GM12878 (cell line): ENCODE measurements around the gene IMP3. TPM values are rescaled to one million over a fixed set of nuclear protein-coding genes. Genes with fewer than 3 reads are reported as not detected.

Experiments
- ATAC-seq: fragments of 200-7000 bp; cut with Tn5 transposase; 3 replicates; pipeline ENCODE4 v1.9.1; 2020; ENCODE audit warnings: mild to moderate bottlenecking, moderate library complexity
- BruUV-seq: library from RNA; stranded (reverse); fragments of 400-500 nt; replicated peaks from 2 replicates; lab custom pipeline; 2021; lab: Mats Ljungman, UMichigan
- CTCF ChIA-PET: fragments of 300-600 bp; sonication (Branson Sonifier 250); formaldehyde crosslinking; extraction: SDS; loops from one replicate; lab custom pipeline; 2021; ENCODE audit warnings: inconsistent platforms; lab: Yijun Ruan, JAX
- POLR2A ChIA-PET: fragments of 350-600 bp; formaldehyde crosslinking; extraction: SDS; loops from one replicate; lab custom pipeline; 2021; ENCODE audit warnings: inconsistent platforms; lab: Charles Lee
- RAD21 ChIA-PET: fragments of 300-600 bp; sonication (Branson Sonifier 250); formaldehyde crosslinking; loops from one replicate; lab custom pipeline; 2023; ENCODE audit warnings: antibody characterized with exemption; ENCODE audit not compliant: unreplicated experiment; lab: Charles Lee
- SMC1A ChIA-PET: fragments of 300-600 bp; sonication (Branson Sonifier 250); formaldehyde crosslinking; loops from one replicate; lab custom pipeline; 2023; ENCODE audit not compliant: unreplicated experiment, uncharacterized antibody; lab: Charles Lee
- DNase-seq: peaks from one replicate; pipeline ENCODE4 v3.0.0-alpha.2; 2011; ENCODE audit warnings: low read depth, low spot score
- FAIRE-seq: peaks from 3 replicates; lab custom pipeline; 2011; peaks lifted over from hg19 to GRCh38; lab: Jason Lieb, UNC
- H2AFZ ChIP-seq: 2 replicates; pipeline ENCODE4 v1.6.0; 2011; ENCODE audit warnings: low read depth, low read length, control low read depth; ENCODE audit not compliant: control insufficient read depth
- H3K27ac ChIP-seq: 2 replicates; pipeline ENCODE4 v1.5.1; 2011; ENCODE audit warnings: control low read depth; ENCODE audit not compliant: control insufficient read depth, insufficient read depth
- H3K27me3 ChIP-seq, 2 experiments: replicated peaks in 1 of 2; 2 replicates each; pipeline versions ENCODE4 v1.6.0 to v1.6.1; 2011; ENCODE audit warnings: low read length in 1 of 2; ENCODE audit not compliant: control insufficient read depth in 2 of 2, insufficient read depth in 2 of 2
- H3K36me3 ChIP-seq, 2 experiments: 2 replicates each; pipeline ENCODE4 v1.5.1; 2011; ENCODE audit warnings: low read length in 1 of 2; ENCODE audit not compliant: control insufficient read depth in 2 of 2, insufficient read depth in 2 of 2
- H3K4me1 ChIP-seq: 2 replicates; pipeline ENCODE4 v1.6.1; 2011; ENCODE audit warnings: mild to moderate bottlenecking, low read length, moderate library complexity, mixed read lengths; ENCODE audit not compliant: control insufficient read depth, insufficient read depth
- H3K4me2 ChIP-seq: 2 replicates; pipeline ENCODE4 v1.6.0; 2011; ENCODE audit warnings: control low read depth; ENCODE audit not compliant: control insufficient read depth, insufficient read depth
- H3K4me3 ChIP-seq: fragments of 200-600 bp; sonication (generic); 2 replicates; pipeline ENCODE4 v1.5.1; 2016
- H3K79me2 ChIP-seq: 2 replicates; pipeline ENCODE4 v1.6.0; 2011; ENCODE audit warnings: low read length; ENCODE audit not compliant: control insufficient read depth, insufficient read depth
- H3K9ac ChIP-seq: 2 replicates; pipeline ENCODE4 v1.8.0; 2011; ENCODE audit warnings: low read length, control low read depth, mixed read lengths; ENCODE audit not compliant: control insufficient read depth, insufficient read depth
- H3K9me3 ChIP-seq: replicated peaks from 3 replicates; pipeline ENCODE4 v1.5.1; 2011; ENCODE audit warnings: mild to moderate bottlenecking, low read length; ENCODE audit not compliant: control insufficient read depth, insufficient read depth
- H4K20me1 ChIP-seq: 2 replicates; pipeline ENCODE4 v1.6.0; 2011; ENCODE audit not compliant: control insufficient read depth, insufficient read depth
- BACH1 ChIP-seq: fragments of 450-650 bp; IDR thresholded peaks from 2 replicates; pipeline ENCODE4 v1.6.1; 2017; ENCODE audit warnings: mild to moderate bottlenecking, borderline replicate concordance
- E2F8 ChIP-seq: fragments of 450-650 bp; IDR thresholded peaks from 2 replicates; pipeline ENCODE4 v1.6.1; 2018; ENCODE audit warnings: mild to moderate bottlenecking, low read depth, moderate library complexity; ENCODE audit not compliant: partially characterized antibody
- IRF4 ChIP-seq: IDR thresholded peaks from 2 replicates; pipeline ENCODE4 v1.6.1; 2011; ENCODE audit warnings: low read depth, low read length
- MEF2A ChIP-seq: IDR thresholded peaks from 2 replicates; pipeline ENCODE4 v1.6.1; 2011; ENCODE audit warnings: low read depth, mild to moderate bottlenecking, low read length, moderate library complexity; ENCODE audit not compliant: insufficient read depth
- MTA2 ChIP-seq: fragments of 450-650 bp; IDR thresholded peaks from 2 replicates; pipeline ENCODE4 v1.6.1; 2016; ENCODE audit warnings: low read depth, mild to moderate bottlenecking, moderate library complexity
- PAX8 ChIP-seq: fragments of 450-650 bp; IDR thresholded peaks from 2 replicates; pipeline ENCODE4 v1.6.1; 2017; ENCODE audit warnings: mild to moderate bottlenecking, moderate library complexity
- RAD21 ChIP-seq: IDR thresholded peaks from 2 replicates; pipeline ENCODE4 v1.6.1; 2011; ENCODE audit warnings: mild to moderate bottlenecking, low read depth, low read length, moderate library complexity; ENCODE audit not compliant: insufficient read depth
- USF2 ChIP-seq: IDR thresholded peaks from 2 replicates; pipeline ENCODE4 v1.6.1; 2011; ENCODE audit warnings: low read depth, low read length, improper control_type of control experiment, borderline replicate concordance
- WGBS: methylation state at CpG from one replicate; pipeline ENCODE4 v1.1.6; 2016; ENCODE audit warnings: low lambda C conversion rate; ENCODE audit not compliant: insufficient replicate concordance, insufficient coverage; ENCODE audit errors: missing lambda C conversion rate; 5-methylcytosine and 5-hydroxymethylcytosine counted together
- in situ Hi-C: fragments of 300-500 bp; cut with MboI; formaldehyde crosslinking; loops from 9 replicates; pipeline ENCODE4 v1.14.3; 2018; ENCODE audit warnings: mixed read lengths
- intact Hi-C: fragments of 100-400 bp; cut with micrococcal nuclease; formaldehyde crosslinking; loops from one replicate; pipeline ENCODE4 v1.14.2; 2022; ENCODE audit not compliant: unreplicated experiment
- polyA plus RNA-seq, 11 experiments: library from polyadenylated mRNA; depleted of rRNA in 4 of 11; unstranded in 6 of 11; stranded (reverse) in 5 of 11; fragments of >200 nt; fragmentation: Nextera tagmentation in 4 of 11; fragmentation: Illumina TruSeq in 1 of 11; extraction: Ambion mirVana in 4 of 11; extraction: Trizol in 1 of 11; gene quantifications; 1 replicate in 1 of 11; 2 replicates in 10 of 11; pipeline versions ENCODE4 v1.2.1 to v1.2.3, GENCODE V29; 2011 to 2016; ENCODE audit warnings: inconsistent platforms in 2 of 11, missing spikeins in 2 of 11, low read depth in 1 of 11
- total RNA-seq, 4 experiments: library from RNA; depleted of rRNA in 3 of 4; stranded (reverse); fragments of >200 nt in 3 of 4; fragmentation: Illumina TruSeq in 1 of 4; extraction: Trizol in 1 of 4; gene quantifications; 2 replicates each; pipeline versions ENCODE4 v1.2.1 to v1.2.3, GENCODE V29; 2013 to 2021

Gene IMP3
- total and polyA plus RNA-seq, 10 of the 15 experiments (the other 5 are each of a cell fraction or from before 2014, with no cell fraction given): 13.3 to 208 (median 85.2) TPM

GRCh38 chr15:75651810-75652543 is 12.0 kb upstream of the IMP3 start:
- no TSS peak for BruUV-seq
- Histone ChIP-seq H3K36me3 (no peaks in the 10 kb centered on the region), H3K9ac (no peak overlapping the region), H4K20me1 (no peaks in the 10 kb centered on the region), H3K27me3 (peaks cover 0 to 2% of the 10 kb centered on the region in 2 experiments; a peak in 2 of 4 replicates), H3K4me2 (no peak overlapping the region), H3K27ac (no peak overlapping the region), H3K4me3 (no peak overlapping the region), H2AFZ (no peak overlapping the region), H3K4me1 (0 out of 2 replicates have a peak, but pooled peaks cover under 1% of the 10 kb centered on the region), H3K79me2 (no peaks in the 10 kb centered on the region), H3K9me3 (no peaks in the 10 kb centered on the region)
- CTCF ChIA-PET: interaction anchor here (0.7 to 2.8 kb wide), 3 partner anchors 12 to 284 kb away, joined by 3 to 20 read pairs (median 7); partner anchors contain the start of gene IMP3
- POLR2A ChIA-PET: interaction anchor here (0.6 to 1.0 kb wide), 4 partner anchors 74 to 199 kb away, joined by 3 to 4 read pairs (median 4); no protein-coding TSS in a partner anchor
- SMC1A ChIA-PET: interaction anchor here (0.7 to 2.0 kb wide), 2 partner anchors 11 to 62 kb away, joined by 4 to 11 read pairs; partner anchors contain the start of gene IMP3
- TF ChIP-seq PAX8: no peak
- TF ChIP-seq IRF4: no peak
- TF ChIP-seq BACH1: no peak
- TF ChIP-seq RAD21: no peak
- no peak for TF ChIP-seq MTA2
- no peak for TF ChIP-seq MEF2A
- TF ChIP-seq E2F8: no peak
- TF ChIP-seq USF2: no peak
- ATAC-seq: no peak; the same call in 2 of the 3 replicates
- WGBS: 89% methylated on average over 2 of the region's 2 CpGs
- in situ Hi-C loops (loop anchor here (25.0 kb wide), 1 partner anchor 640 kb away; the partner anchor contains the start of gene PPCDC), intact Hi-C loops (no loop called here)
- RAD21 ChIA-PET: interaction anchor here (0.9 to 2.3 kb wide), 4 partner anchors 10 to 26 kb away, joined by 3 to 5 read pairs (median 4); partner anchors contain the start of genes IMP3 and SNUPN
- no peak for DNase-seq
- no peak for FAIRE-seq
